Activated CD8-positive, alpha-beta memory T cell treated with anti-CD3 and anti-CD28 coated beads, Interleukin-2, amount 10 ng/mL, durations not matched to agents 7 days and 5 days (primary cell): ENCODE data around the gene SNIP1. TPM values are rescaled to one million over a fixed set of nuclear protein-coding genes. Genes with fewer than 3 reads are reported as not detected.
"Not testable (repeated sequence)": the region's sequence is repeated elsewhere in the genome, so short reads cannot be mapped to it uniquely, and the experiment has no call there.

ENCODE experiments used
- ATAC-seq: fragments of 150-1000 bp; cut with Tn5 transposase; one replicate; pipeline ENCODE4 v1.10.0; 2021; ENCODE audit warnings: moderate library complexity
- CTCF ChIA-PET: fragments of 350-600 bp; sonication (Branson Sonifier 250); formaldehyde crosslinking; loops from one replicate; lab custom pipeline; 2021; ENCODE audit warnings: antibody characterized with exemption; lab: Charles Lee
- DNase-seq: peaks from one replicate; pipeline ENCODE4 v3.0.0-alpha.2; 2020
- H3K27ac Mint-ChIP-seq: one replicate; pipeline ENCODE4 v1.8.0; 2021; ENCODE audit warnings: mild to moderate bottlenecking, mixed read lengths
- H3K27me3 Mint-ChIP-seq: one replicate; pipeline ENCODE4 v1.8.0; 2021; ENCODE audit warnings: mixed read lengths
- H3K36me3 Mint-ChIP-seq: one replicate; pipeline ENCODE4 v1.8.0; 2021; ENCODE audit warnings: mild to moderate bottlenecking, mixed read lengths
- H3K4me1 Mint-ChIP-seq: one replicate; pipeline ENCODE4 v1.8.0; 2021; ENCODE audit warnings: mixed read lengths
- H3K4me3 Mint-ChIP-seq: one replicate; pipeline ENCODE4 v1.8.0; 2021; ENCODE audit warnings: mild to moderate bottlenecking, moderate library complexity, mixed read lengths
- H3K9me3 Mint-ChIP-seq: one replicate; pipeline ENCODE4 v1.8.0; 2022; ENCODE audit warnings: low read depth, mixed read lengths
- total RNA-seq, 2 experiments: library from RNA; stranded (reverse); gene quantifications; one replicate each; pipeline ENCODE4 v1.2.3, GENCODE V29; 2021

SNIP1 gene
- 10 to 100 TPM; 28.4 to 29.4 TPM for total RNA-seq

- H3K27ac Mint-ChIP-seq: peak within 1 kb of the TSS; percentile 96
- DNase-seq (peak; percentile 96), ATAC-seq (peak; percentile 92)
- no peaks in the 10 kb centered on the region for H3K9me3 Mint-ChIP-seq
- H3K4me3 Mint-ChIP-seq: peak within 1 kb of the TSS; percentile 94
- CTCF ChIA-PET: interaction anchor here (0.7 to 2.0 kb wide), 9 partner anchors 18 to 306 kb away, joined by 3 to 11 read pairs (median 4); partner anchors contain the start of genes MEAF6 and MTF1
- H3K36me3 Mint-ChIP-seq: peaks cover 31% of the 10 kb centered on the region
- no peaks in the 10 kb centered on the region for H3K27me3 Mint-ChIP-seq
- H3K4me1 Mint-ChIP-seq: peaks cover 54% of the 10 kb centered on the region
These were observed at the start of gene SNIP1 for GRCh38 chr1:37553927-37554808. TSS of gene SNIP1 (minus strand) at chr1:37554293. CDS start at chr1:37554229, 64 bp downstream.

DNA sequence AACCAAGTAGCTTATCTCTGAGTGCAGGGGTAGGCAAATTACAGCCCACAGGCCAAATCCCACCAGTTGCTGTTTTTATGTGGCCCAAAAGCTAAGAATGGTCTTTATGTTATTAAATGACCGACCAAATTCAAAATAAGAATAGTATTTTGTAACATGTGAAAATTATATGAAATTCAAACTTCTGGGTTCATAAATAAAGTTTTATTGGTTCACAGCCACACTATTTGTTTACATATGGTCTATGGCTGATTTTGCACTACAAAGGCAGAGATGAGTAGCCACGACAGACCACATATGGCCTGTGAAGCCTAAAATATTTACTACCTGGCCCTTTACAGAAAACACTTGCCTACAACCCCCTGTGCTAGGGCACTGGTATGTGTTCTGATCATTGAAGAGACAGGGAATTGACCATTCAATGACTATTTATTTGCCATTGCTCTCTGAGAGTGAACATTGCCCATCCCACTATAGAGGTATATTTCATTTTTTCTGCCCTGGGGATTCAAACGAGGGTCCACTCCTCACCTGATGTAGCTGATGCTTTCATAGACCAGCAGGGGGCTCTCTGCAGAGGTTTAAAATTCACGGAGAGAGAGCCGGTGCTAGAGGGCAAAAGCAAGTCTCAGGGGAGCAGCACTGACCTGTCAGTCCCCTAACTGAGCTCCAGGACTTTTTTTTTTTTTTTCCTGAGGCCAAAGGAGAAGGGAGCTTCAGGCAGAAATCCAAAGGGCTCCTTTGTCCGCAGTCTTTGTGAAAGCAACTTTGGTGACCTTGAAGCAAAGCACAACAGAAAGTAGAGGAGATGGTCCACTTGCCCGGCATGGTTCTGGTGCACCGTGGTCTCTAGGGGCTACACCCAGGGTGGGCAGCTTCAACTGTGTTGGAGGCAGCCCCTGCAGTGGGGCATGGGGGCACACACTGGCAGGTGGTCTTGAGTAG is 48.9 kb upstream of the SNIP1 start:
- Mint-ChIP-seq H3K27ac (no peak overlapping the region), H3K36me3 (no peaks in the 10 kb centered on the region), H3K4me3 (no peak overlapping the region), H3K9me3 (no peaks in the 10 kb centered on the region), H3K4me1 (peaks cover 2% of the 10 kb centered on the region), H3K27me3 (peaks cover 22% of the 10 kb centered on the region)
- peak; percentile 55 for DNase-seq
- peak; percentile 87 for ATAC-seq
- CTCF ChIA-PET: interaction anchor here (0.6 to 7.9 kb wide), 23 partner anchors 11 to 148 kb away, joined by 3 to 145 read pairs (median 3); partner anchors contain the start of gene CDCA8

- Mint-ChIP-seq H3K27ac (no peak overlapping the region), H3K36me3 (no peaks in the 10 kb centered on the region), H3K27me3 (peaks cover 22% of the 10 kb centered on the region), H3K4me3 (no peak overlapping the region), H3K4me1 (peaks cover 4% of the 10 kb centered on the region), H3K9me3 (no peaks in the 10 kb centered on the region)
- CTCF ChIA-PET: interaction anchor here (1.2 to 7.9 kb wide), 4 partner anchors 10 to 146 kb away, joined by 3 to 145 read pairs (median 4); no protein-coding TSS in a partner anchor
- no peak for DNase-seq
- no peak for ATAC-seq
These were observed 47.3 kb upstream of the SNIP1 start for GRCh38 chr1:37601441-37601840.

GRCh38 chr1:37599940-37600339 is 45.8 kb upstream of the SNIP1 start:
- H3K4me3 Mint-ChIP-seq: no peak overlapping the region
- H3K27ac Mint-ChIP-seq: no peak overlapping the region
- CTCF ChIA-PET: interaction anchor here (1.4 to 7.9 kb wide), 2 partner anchors 79 to 90 kb away, joined by 5 to 145 read pairs; no protein-coding TSS in a partner anchor
- ATAC-seq (no peak), DNase-seq (no peak)
- H3K4me1 Mint-ChIP-seq: peaks cover 16% of the 10 kb centered on the region
- H3K9me3 Mint-ChIP-seq: no peaks in the 10 kb centered on the region
- peaks cover 5% of the 10 kb centered on the region for H3K36me3 Mint-ChIP-seq
- H3K27me3 Mint-ChIP-seq: peaks cover 22% of the 10 kb centered on the region

DNA sequence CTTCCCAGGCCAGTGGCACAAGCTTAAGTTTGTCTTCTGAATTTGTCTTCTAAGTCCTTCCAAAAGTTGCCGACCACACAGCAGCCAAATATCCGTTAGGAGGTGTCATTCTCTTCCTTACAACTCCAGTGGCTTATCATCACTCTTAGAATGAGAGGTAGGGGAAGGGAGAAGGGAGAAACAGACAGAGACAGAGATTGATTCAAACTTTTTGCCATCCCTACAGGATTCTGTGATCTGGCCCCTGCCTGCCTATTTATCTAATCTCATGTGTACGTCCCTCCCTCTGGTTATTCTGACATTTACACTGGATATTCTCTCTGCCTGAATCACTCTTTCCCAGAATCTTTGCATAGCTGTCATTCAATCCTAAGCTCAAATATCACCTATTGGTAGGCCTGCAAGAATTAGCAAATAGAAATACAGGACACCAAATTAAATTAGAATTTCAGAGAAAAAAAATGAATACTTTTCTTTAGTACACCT is 42.1 kb upstream of the SNIP1 start:
- Mint-ChIP-seq H3K36me3 (peaks cover 16% of the 10 kb centered on the region), H3K27ac (peak overlapping the region; percentile 97), H3K4me1 (peaks cover 37% of the 10 kb centered on the region), H3K4me3 (peak overlapping the region; percentile 100), H3K27me3 (peaks cover 10% of the 10 kb centered on the region), H3K9me3 (no peaks in the 10 kb centered on the region)
- ATAC-seq (no peak), DNase-seq (no peak)
- CTCF ChIA-PET: interaction anchor here (1.1 to 1.7 kb wide), 4 partner anchors 20 to 96 kb away, joined by 3 to 11 read pairs (median 6); partner anchors contain the start of gene CDCA8

- peak; percentile 97 for DNase-seq
- Mint-ChIP-seq H3K36me3 (peaks cover 22% of the 10 kb centered on the region), H3K27ac (peak within 1 kb of the TSS; percentile 97), H3K4me1 (peaks cover 39% of the 10 kb centered on the region), H3K27me3 (peaks cover 5% of the 10 kb centered on the region), H3K4me3 (peak within 1 kb of the TSS; percentile 100), H3K9me3 (no peaks in the 10 kb centered on the region)
- CTCF ChIA-PET: interaction anchor here (1.1 to 1.7 kb wide), 4 partner anchors 19 to 97 kb away, joined by 3 to 11 read pairs (median 6); partner anchors contain the start of gene CDCA8
- ATAC-seq: peak; percentile 98
These were observed 41.5 kb upstream of the SNIP1 start, which contains the start of gene GNL2 for GRCh38 chr1:37595440-37596181. TSS of gene GNL2 (minus strand) at chr1:37595937. CDS start at chr1:37595822, 115 bp downstream.

DNA sequence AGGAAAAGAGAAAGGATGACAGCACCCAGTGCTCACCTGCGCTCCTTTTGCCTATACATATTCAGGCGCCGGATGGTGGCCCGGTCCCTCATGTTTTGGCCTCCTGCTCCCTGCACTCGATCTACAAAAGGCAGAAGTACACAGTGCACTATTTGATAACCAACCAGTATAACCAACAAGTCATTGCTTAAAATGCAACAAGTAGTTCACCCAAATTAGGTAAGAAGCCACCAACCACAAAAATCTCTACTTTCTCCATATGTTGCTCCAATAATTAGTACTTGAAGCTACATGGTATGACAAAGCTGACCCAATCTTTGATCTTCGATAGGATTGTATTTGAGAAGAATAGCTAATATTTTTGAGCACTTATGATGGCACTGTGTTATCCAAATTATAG is 39.6 kb upstream of the SNIP1 start:
- Mint-ChIP-seq H3K36me3 (peaks cover 32% of the 10 kb centered on the region), H3K9me3 (no peaks in the 10 kb centered on the region), H3K4me3 (no peak overlapping the region), H3K4me1 (peaks cover 45% of the 10 kb centered on the region), H3K27ac (peak overlapping the region; percentile 19), H3K27me3 (no peaks in the 10 kb centered on the region)
- ATAC-seq (no peak), DNase-seq (no peak)
- CTCF ChIA-PET: interaction anchor here (1.4 to 1.9 kb wide), 3 partner anchors 18 to 107 kb away, joined by 4 to 7 read pairs (median 7); no protein-coding TSS in a partner anchor

DNA sequence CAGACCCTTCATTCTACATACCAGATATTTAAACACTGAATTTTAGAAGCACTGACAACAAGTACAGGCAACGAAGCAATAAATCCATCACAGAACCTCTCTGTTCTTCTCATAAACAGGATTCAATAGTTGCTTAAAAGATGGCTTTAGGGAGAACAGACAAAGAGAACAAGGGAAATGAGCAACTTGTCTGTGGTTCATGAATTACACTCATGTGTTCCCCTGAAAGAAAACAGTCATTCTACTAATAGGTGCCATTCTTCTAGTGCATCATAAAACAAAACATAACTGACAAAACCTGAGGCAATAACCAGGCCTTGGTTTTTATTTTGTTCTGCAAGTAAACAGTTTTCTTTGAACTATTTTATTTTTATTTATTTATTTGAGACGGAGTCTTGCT is 34.8 kb upstream of the SNIP1 start:
- H3K27me3 Mint-ChIP-seq: no peaks in the 10 kb centered on the region
- DNase-seq (no peak), ATAC-seq (no peak)
- peaks cover 51% of the 10 kb centered on the region for H3K36me3 Mint-ChIP-seq
- no peaks in the 10 kb centered on the region for H3K9me3 Mint-ChIP-seq
- H3K27ac Mint-ChIP-seq: no peak overlapping the region
- CTCF ChIA-PET: interaction anchor here (2.6 kb wide), 1 partner anchor 94 kb away, joined by 8 read pairs; no protein-coding TSS in a partner anchor
- peaks cover 26% of the 10 kb centered on the region for H3K4me1 Mint-ChIP-seq
- no peak overlapping the region for H3K4me3 Mint-ChIP-seq

GRCh38 chr1:37584544-37584943 is 30.5 kb upstream of the SNIP1 start:
- H3K4me1 Mint-ChIP-seq, H3K27me3 Mint-ChIP-seq, H3K9me3 Mint-ChIP-seq, H3K27ac Mint-ChIP-seq, H3K4me3 Mint-ChIP-seq, ATAC-seq, DNase-seq: not testable (repeated sequence)
- CTCF ChIA-PET: interaction anchor here (1.9 kb wide), 1 partner anchor 97 kb away, joined by 7 read pairs; no protein-coding TSS in a partner anchor
- peaks cover 53% of the 10 kb centered on the region for H3K36me3 Mint-ChIP-seq

GRCh38 chr1:37575692-37576091 is 21.6 kb upstream of the SNIP1 start:
- CTCF ChIA-PET: interaction anchor here (1.4 to 2.6 kb wide), 6 partner anchors 12 to 284 kb away, joined by 3 to 7 read pairs (median 4); partner anchors contain the start of genes GNL2 and MTF1
- peaks cover 69% of the 10 kb centered on the region for H3K36me3 Mint-ChIP-seq
- no peaks in the 10 kb centered on the region for H3K9me3 Mint-ChIP-seq
- H3K4me3 Mint-ChIP-seq: no peak overlapping the region
- no peaks in the 10 kb centered on the region for H3K27me3 Mint-ChIP-seq
- DNase-seq: no peak
- H3K27ac Mint-ChIP-seq: peak overlapping the region; percentile 64
- peak; percentile 2 for ATAC-seq
- H3K4me1 Mint-ChIP-seq: peaks cover 62% of the 10 kb centered on the region

DNA sequence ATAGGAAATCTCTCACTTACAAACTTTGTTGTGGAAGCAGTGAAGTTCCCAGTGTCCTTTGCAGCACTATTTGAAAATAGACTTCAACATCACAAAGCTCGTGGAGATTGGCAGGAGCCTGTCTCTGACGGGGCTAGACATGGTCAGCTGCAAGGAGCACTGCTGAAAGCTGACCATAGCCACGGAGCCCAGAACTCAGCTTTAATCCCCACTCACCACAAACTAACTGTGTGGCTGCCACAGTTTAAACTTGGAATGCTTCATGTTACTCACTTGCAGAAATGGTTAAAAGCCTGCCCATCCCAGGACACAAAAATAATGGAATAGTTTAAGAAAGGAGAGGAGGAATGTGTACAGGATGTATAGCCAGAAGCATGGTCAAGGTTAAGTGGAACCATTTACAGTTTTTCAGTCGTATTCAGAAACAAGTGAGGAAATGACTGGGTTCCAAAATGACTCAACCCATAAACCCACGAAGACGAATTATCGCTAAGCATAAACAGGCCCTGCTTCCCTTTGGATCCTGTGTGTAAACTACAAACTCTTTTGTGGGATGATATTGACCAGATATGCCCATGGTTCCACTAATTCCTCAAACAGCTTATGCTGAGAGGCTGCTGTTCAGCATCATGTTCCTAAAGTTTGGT is 20.9 kb upstream of the SNIP1 start:
- ATAC-seq (peak; percentile 80), DNase-seq (no peak)

More for the DNA sequence above, 20.9 kb upstream of the SNIP1 start:
- CTCF ChIA-PET: interaction anchor here (1.6 to 2.0 kb wide), 3 partner anchors 19 to 285 kb away, joined by 4 to 5 read pairs (median 4); partner anchors contain the start of gene MTF1
- Mint-ChIP-seq H3K4me3 (no peak overlapping the region), H3K4me1 (peaks cover 69% of the 10 kb centered on the region), H3K9me3 (no peaks in the 10 kb centered on the region), H3K36me3 (peaks cover 72% of the 10 kb centered on the region), H3K27ac (peak overlapping the region; percentile 64), H3K27me3 (no peaks in the 10 kb centered on the region)
